HepG2 (cell line): ENCODE results near the gene OXLD1. TPM values are rescaled to one million over a fixed set of nuclear protein-coding genes. Genes with fewer than 3 reads are reported as not detected.

Experiments
- ATAC-seq: fragments of 200-7000 bp; cut with Tn5 transposase; 3 replicates; pipeline ENCODE4 v1.9.1; 2020; ENCODE audit warnings: mild to moderate bottlenecking, moderate library complexity
- BruUV-seq: library from RNA; stranded (reverse); fragments of 400-500 nt; replicated peaks from 2 replicates; lab custom pipeline; 2021; lab: Mats Ljungman, UMichigan
- CTCF ChIA-PET: fragments of 300-600 bp; formaldehyde crosslinking; extraction: SDS; loops from one replicate; lab custom pipeline; 2021; ENCODE audit warnings: low total read pairs, inconsistent platforms, low intra/inter-chr PET ratio; lab: Yijun Ruan, JAX
- POLR2A ChIA-PET: fragments of 350-600 bp; sonication (Branson Sonifier 250); formaldehyde crosslinking; loops from one replicate; lab custom pipeline; 2020; ENCODE audit warnings: antibody characterized with exemption, inconsistent platforms; lab: Yijun Ruan, JAX
- DNase-seq: peaks from one replicate; pipeline ENCODE4 v3.0.0-alpha.2; 2015; ENCODE audit warnings: low spot score
- FAIRE-seq: peaks from 3 replicates; lab custom pipeline; 2011; peaks lifted over from hg19 to GRCh38; lab: Jason Lieb, UNC
- H2AFZ ChIP-seq: one replicate; pipeline ENCODE4 v1.6.1; 2011; ENCODE audit warnings: low read length, inconsistent platforms
- H3K27ac ChIP-seq: fragments of 300-600 bp; 3 replicates; pipeline ENCODE4 v1.8.0; 2011; ENCODE audit warnings: mixed run types, mild to moderate bottlenecking, mixed read lengths, low read length, inconsistent platforms; ENCODE audit not compliant: insufficient read depth; ENCODE audit errors: extremely low read length
- H3K27me3 ChIP-seq, 2 experiments: fragments of 200-600 bp in 1 of 2; 2 replicates in 1 of 2; 3 replicates in 1 of 2; pipeline versions ENCODE4 v1.6.0 to v1.8.0; 2011; ENCODE audit warnings: low read length in 2 of 2, mild to moderate bottlenecking in 2 of 2, moderate library complexity in 2 of 2, inconsistent platforms in 1 of 2; ENCODE audit not compliant: insufficient read depth in 2 of 2, control insufficient read depth in 1 of 2
- H3K36me3 ChIP-seq, 2 experiments: fragments of 200-600 bp in 1 of 2; replicated peaks in 1 of 2; 2 replicates in 1 of 2; 3 replicates in 1 of 2; pipeline versions ENCODE4 v1.5.1 to v1.8.0; 2011; ENCODE audit warnings: low read length in 2 of 2, inconsistent platforms in 1 of 2; ENCODE audit not compliant: insufficient read depth in 2 of 2, control insufficient read depth in 1 of 2
- H3K4me1 ChIP-seq: 2 replicates; pipeline ENCODE4 v1.5.1; 2012; ENCODE audit warnings: low read length, inconsistent platforms; ENCODE audit not compliant: insufficient read depth
- H3K4me2 ChIP-seq: 2 replicates; pipeline ENCODE4 v1.6.0; 2011; ENCODE audit warnings: low read depth, low read length, inconsistent platforms
- H3K4me3 ChIP-seq, 3 experiments: fragments of 200-600 bp in 1 of 3; sonication (generic), shearing (Covaris generic) in 1 of 3; replicated peaks in 1 of 3; 2 replicates each; pipeline ENCODE4 v1.5.1; 2011 to 2016; ENCODE audit warnings: low read length in 3 of 3, inconsistent platforms in 2 of 3, low read depth in 2 of 3, mild to moderate bottlenecking in 2 of 3, control low read depth in 1 of 3, mixed read lengths in 1 of 3; ENCODE audit not compliant: insufficient read depth in 1 of 3
- H3K79me2 ChIP-seq: one replicate; pipeline ENCODE4 v1.6.1; 2011; ENCODE audit warnings: low read length, inconsistent platforms; ENCODE audit not compliant: insufficient read depth
- H3K9ac ChIP-seq: 2 replicates; pipeline ENCODE4 v1.6.0; 2011; ENCODE audit warnings: mild to moderate bottlenecking, low read depth, low read length, inconsistent platforms; ENCODE audit not compliant: insufficient read depth
- H3K9me3 ChIP-seq: 2 replicates; pipeline ENCODE4 v1.5.1; 2012; ENCODE audit warnings: mild to moderate bottlenecking, low read length
- H4K20me1 ChIP-seq: 2 replicates; pipeline ENCODE4 v1.6.0; 2011; ENCODE audit warnings: inconsistent platforms, mild to moderate bottlenecking, low read length, moderate library complexity; ENCODE audit not compliant: insufficient read depth
- BHLHE40 ChIP-seq: IDR thresholded peaks from 2 replicates; pipeline ENCODE4 v1.6.1; 2011; ENCODE audit warnings: low read length, improper control_type of control experiment
- BORCS8-MEF2B ChIP-seq: sonication (generic); formaldehyde crosslinking; IDR thresholded peaks from 2 replicates; pipeline ENCODE4 v1.8.0; 2022; ENCODE audit warnings: mild to moderate bottlenecking, missing genetic modification reagents
- CBFB ChIP-seq: sonication (generic); formaldehyde crosslinking; IDR thresholded peaks from 2 replicates; pipeline ENCODE4 v1.4.0; 2020; ENCODE audit warnings: missing genetic modification reagents
- FOXK2 ChIP-seq: fragments of 450-650 bp; IDR thresholded peaks from 2 replicates; pipeline ENCODE4 v1.6.1; 2016
- RBFOX2 ChIP-seq: fragments of 200-400 bp; formaldehyde crosslinking; IDR thresholded peaks from 2 replicates; pipeline ENCODE4 v1.6.1; 2017; ENCODE audit warnings: low read depth, mild to moderate bottlenecking, low read length
- SMAD9 ChIP-seq: sonication (generic); formaldehyde crosslinking; IDR thresholded peaks from 2 replicates; pipeline ENCODE4 v1.5.1; 2020; ENCODE audit warnings: mild to moderate bottlenecking, missing genetic modification reagents
- TBX2 ChIP-seq: sonication (generic); formaldehyde crosslinking; IDR thresholded peaks from 2 replicates; pipeline ENCODE4 v1.5.0; 2020; ENCODE audit warnings: missing genetic modification reagents, mild to moderate bottlenecking, borderline replicate concordance
- ZNF34 ChIP-seq: sonication (generic); formaldehyde crosslinking; IDR thresholded peaks from 2 replicates; pipeline ENCODE4 v1.4.0; 2020; ENCODE audit warnings: mild to moderate bottlenecking, missing genetic modification reagents, borderline replicate concordance
- WGBS: methylation state at CpG from one replicate; pipeline ENCODE4 v1.1.6; 2017; ENCODE audit warnings: low lambda C conversion rate; 5-methylcytosine and 5-hydroxymethylcytosine counted together
- in situ Hi-C: cut with HindIII; loops from 2 replicates; pipeline ENCODE4 v1.10.0; 2017; ENCODE audit warnings: low pct_unique_long_range_greater_than_20kb; ENCODE audit not compliant: extremely low pct_ligation_motif_present
- intact Hi-C: fragments of 100-400 bp; cut with micrococcal nuclease; formaldehyde crosslinking; loops from one replicate; pipeline ENCODE4 v1.10.0; 2022; ENCODE audit not compliant: unreplicated experiment
- polyA plus RNA-seq, 8 experiments: library from polyadenylated mRNA; depleted of rRNA in 3 of 8; stranded (reverse) in 7 of 8; unstranded in 1 of 8; fragments of >200 nt; fragmentation: Illumina TruSeq in 4 of 8; extraction: Trizol in 4 of 8; gene quantifications; 2 replicates each; pipeline versions ENCODE4 v1.2.1 to v1.2.3, GENCODE V29; 2011 to 2016; ENCODE audit warnings: low read depth in 4 of 8, missing spikeins in 1 of 8, mixed read lengths in 1 of 8; ENCODE audit not compliant: insufficient read depth in 1 of 8
- total RNA-seq, 5 experiments: library from RNA; depleted of rRNA; stranded (reverse); fragments of >200 nt; fragmentation: Illumina TruSeq; extraction: Trizol; gene quantifications; 2 replicates each; pipeline ENCODE4 v1.2.3, GENCODE V29; 2016; ENCODE audit warnings: low read depth in 1 of 5

OXLD1 gene
- total and polyA plus RNA-seq, 2 of the 13 experiments (the other 11 are each of a cell fraction or from before 2014, with no cell fraction given), result 27.1 to 37.5 TPM

- intact Hi-C loops, result no loop called here
- H3K36me3 ChIP-seq, result peaks cover 9 to 37% of the 10 kb centered on the region in 2 experiments
- no peaks in the 10 kb centered on the region; a peak in 1 of 5 replicates for H3K27me3 ChIP-seq
- peaks cover 19% of the 10 kb centered on the region for H4K20me1 ChIP-seq
- H2AFZ ChIP-seq, result no peak overlapping the region
- H3K4me1 ChIP-seq, result peaks cover 30% of the 10 kb centered on the region
- in situ Hi-C loops, result no loop called here
- H3K79me2 ChIP-seq, result peaks cover 37% of the 10 kb centered on the region
- no peak for TF ChIP-seq BORCS8-MEF2B (CRISPR knock-in tag)
- TF ChIP-seq RBFOX2, result 0 out of 2 replicates have a peak, but pooled peaks have one; percentile 25
- ATAC-seq (no peak), FAIRE-seq (no peak), DNase-seq (no peak)
- H3K27ac ChIP-seq, result no peak overlapping the region
- ChIA-PET CTCF (no interaction called here), POLR2A (no interaction called here)
- no TSS peak for BruUV-seq
- no peak overlapping the region for H3K4me2 ChIP-seq
- H3K9me3 ChIP-seq, result no peaks in the 10 kb centered on the region
- no peak overlapping the region for H3K4me3 ChIP-seq
- WGBS, result 89% methylated on average over 7 of the region's 7 CpGs
- H3K9ac ChIP-seq, result no peak overlapping the region
Measured at GRCh38 chr17:81631482-81631881, 34.9 kb downstream of the OXLD1 start.

DNA sequence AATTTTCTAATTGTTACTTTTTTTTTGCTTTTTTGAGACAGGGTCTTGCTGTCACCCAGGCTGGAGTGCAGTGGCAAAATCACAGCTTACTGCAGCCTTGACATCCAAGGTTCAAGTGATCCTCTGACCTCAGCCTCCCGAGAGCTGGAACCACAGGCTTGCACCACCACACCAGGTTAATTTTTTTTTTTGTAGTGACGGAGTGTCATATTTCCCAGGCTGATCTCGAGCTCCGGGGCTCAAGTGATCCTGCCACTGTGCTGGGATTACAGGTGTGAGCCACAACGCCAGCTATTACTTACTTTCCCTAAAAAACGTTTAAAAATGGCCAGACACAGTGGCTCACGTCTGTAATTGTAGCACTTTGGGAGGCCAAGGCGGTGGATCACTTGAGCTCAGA is 36.1 kb downstream of the OXLD1 start:
- Histone ChIP-seq H2AFZ (no peak overlapping the region), H3K79me2 (peaks cover 25% of the 10 kb centered on the region)
- no peak for FAIRE-seq
- no peak for TF ChIP-seq TBX2 (CRISPR knock-in tag)
- TF ChIP-seq FOXK2, result no peak
- TF ChIP-seq CBFB (CRISPR knock-in tag), result no peak
- no peak for TF ChIP-seq BHLHE40
- TF ChIP-seq SMAD9, result no peak
- TF ChIP-seq ZNF34 (CRISPR knock-in tag), result no peak
- TF ChIP-seq, all 625 proteins: peak for 0
- no peak overlapping the region for H3K9ac ChIP-seq
- no peak overlapping the region for H3K27ac ChIP-seq
- POLR2A ChIA-PET, result no interaction called here
- H3K4me3 ChIP-seq, result no peak overlapping the region
- 90% methylated on average over 8 of the region's 8 CpGs for WGBS
- no peaks in the 10 kb centered on the region for H3K27me3 ChIP-seq
- CTCF ChIA-PET, result no interaction called here
- H3K9me3 ChIP-seq, result no peaks in the 10 kb centered on the region
- H4K20me1 ChIP-seq, result peaks cover 7% of the 10 kb centered on the region
- DNase-seq (no peak), ATAC-seq (no peak)
- no TSS peak for BruUV-seq
- in situ Hi-C loops, result no loop called here
- intact Hi-C loops, result no loop called here
- H3K4me2 ChIP-seq, result no peak overlapping the region
- H3K4me1 ChIP-seq, result peaks cover 22% of the 10 kb centered on the region
- H3K36me3 ChIP-seq, result peaks cover 12 to 49% of the 10 kb centered on the region in 2 experiments
